ENCODE data around the gene FRMD8. TPM values are rescaled to one million over a fixed set of nuclear protein-coding genes. Genes with fewer than 3 reads are reported as not detected.

The FRMD8 gene
- total RNA-seq, 1 donor from 2014 or later: 53.3 TPM

DNA sequence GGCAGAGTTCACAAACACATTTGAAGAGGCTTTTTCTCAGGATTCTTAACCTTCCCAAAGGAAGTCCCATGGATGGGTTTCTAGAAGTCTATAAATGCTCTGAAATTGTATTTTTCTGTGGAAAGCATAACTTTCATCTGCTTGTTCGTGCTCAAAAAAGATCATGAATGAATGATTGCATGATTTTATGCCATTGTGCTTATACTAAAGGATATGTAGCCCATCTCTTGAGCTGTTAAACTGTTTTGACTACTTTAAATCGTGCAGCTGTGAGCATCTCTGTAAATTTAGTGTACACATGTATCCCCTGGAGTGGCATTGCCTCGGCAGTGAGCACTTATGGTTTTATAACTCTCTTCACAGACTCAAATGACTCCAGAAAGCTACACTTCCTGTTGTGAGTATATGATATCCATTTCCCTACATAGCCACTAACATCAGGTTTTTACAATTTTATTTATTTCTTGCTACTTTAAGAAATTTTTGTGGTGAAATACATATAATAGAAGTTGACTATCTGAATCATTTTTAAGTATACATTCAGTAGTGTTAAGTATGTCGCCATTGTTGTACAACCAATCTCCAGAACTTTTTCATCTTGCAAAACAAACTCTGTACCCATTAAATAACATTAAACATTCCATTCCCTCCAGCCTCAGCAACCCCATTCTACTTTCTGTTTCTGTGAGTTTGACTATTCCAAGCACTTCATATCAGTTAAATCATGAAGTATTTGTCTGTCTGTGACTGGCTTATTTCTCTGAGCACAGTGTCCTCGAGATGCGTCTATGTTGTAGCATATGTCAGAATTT is 44.2 kb downstream of the FRMD8 start:
- Histone ChIP-seq H3K27me3 (no peaks in the 10 kb centered on the region), H3K9me3 (no peaks in the 10 kb centered on the region), H3K27ac (peak overlapping the region; percentile 99), H3K4me3 (peak overlapping the region; percentile 48 to 96), H3K36me3 (peaks cover 0 to 34% of the 10 kb centered on the region in 2 donors), H3K4me1 (peaks cover 86% of the 10 kb centered on the region)
- intact Hi-C loops (cut with DNase I): no loop called here
- peak in 1 of 2 donors; percentile 41 for TF ChIP-seq POLR2AphosphoS5 (IDR thresholded peaks at IDR 0.05; ENCODE audit: insufficient read depth in 1 of 2, low read depth in 1 of 2)
- TF ChIP-seq, protein P1, sequence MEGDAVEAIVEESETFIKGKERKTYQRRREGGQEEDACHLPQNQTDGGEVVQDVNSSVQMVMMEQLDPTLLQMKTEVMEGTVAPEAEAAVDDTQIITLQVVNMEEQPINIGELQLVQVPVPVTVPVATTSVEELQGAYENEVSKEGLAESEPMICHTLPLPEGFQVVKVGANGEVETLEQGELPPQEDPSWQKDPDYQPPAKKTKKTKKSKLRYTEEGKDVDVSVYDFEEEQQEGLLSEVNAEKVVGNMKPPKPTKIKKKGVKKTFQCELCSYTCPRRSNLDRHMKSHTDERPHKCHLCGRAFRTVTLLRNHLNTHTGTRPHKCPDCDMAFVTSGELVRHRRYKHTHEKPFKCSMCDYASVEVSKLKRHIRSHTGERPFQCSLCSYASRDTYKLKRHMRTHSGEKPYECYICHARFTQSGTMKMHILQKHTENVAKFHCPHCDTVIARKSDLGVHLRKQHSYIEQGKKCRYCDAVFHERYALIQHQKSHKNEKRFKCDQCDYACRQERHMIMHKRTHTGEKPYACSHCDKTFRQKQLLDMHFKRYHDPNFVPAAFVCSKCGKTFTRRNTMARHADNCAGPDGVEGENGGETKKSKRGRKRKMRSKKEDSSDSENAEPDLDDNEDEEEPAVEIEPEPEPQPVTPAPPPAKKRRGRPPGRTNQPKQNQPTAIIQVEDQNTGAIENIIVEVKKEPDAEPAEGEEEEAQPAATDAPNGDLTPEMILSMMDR (IDR thresholded peaks at IDR 0.05): no peak
- DNase-seq (ENCODE audit: extremely low spot score in 2 of 2): no peak

DNA sequence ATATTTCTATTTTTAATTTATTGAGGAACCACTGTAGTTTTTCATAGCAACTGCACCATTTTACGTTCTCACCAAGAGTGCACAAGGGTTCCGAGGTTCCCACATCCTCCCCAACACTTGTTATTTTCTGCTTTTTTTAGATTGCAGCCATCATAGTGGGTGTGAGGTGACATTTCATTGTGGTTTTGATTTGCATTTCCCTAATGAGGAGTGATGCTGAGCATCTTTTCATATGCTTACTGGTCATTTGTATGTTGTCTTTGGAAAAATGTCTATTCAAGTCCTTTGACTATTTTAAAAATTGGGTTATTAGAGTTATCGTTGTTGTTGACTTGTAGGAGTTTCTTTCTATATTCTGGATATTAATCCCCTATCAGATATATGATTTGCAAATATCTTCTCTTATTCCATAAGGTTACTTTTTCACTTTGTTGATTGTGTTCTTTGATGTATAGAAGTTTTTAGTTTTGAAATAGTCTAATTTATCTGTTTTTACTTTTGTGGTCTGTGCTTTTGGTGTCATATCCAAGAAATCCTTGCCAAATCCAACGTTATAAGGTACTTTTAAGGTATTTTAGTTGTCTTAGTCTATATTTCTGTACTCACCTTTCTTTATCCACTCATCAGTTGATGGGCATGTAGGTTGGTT is 45.1 kb downstream of the FRMD8 start:
- no peaks in the 10 kb centered on the region for H3K27me3 ChIP-seq
- H3K4me3 ChIP-seq: peak overlapping the region; percentile 5 to 48
- no peak for DNase-seq (ENCODE audit: extremely low spot score in 2 of 2)
- H3K36me3 ChIP-seq: peaks cover 0 to 35% of the 10 kb centered on the region in 2 donors
- H3K9me3 ChIP-seq: no peaks in the 10 kb centered on the region
- intact Hi-C loops (cut with DNase I): no loop called here
- peak in 1 of 2 donors; percentile 49 for TF ChIP-seq POLR2AphosphoS5 (IDR thresholded peaks at IDR 0.05; ENCODE audit: insufficient read depth in 1 of 2, low read depth in 1 of 2)
- TF ChIP-seq POLR2A (IDR thresholded peaks at IDR 0.05): no peak
- peak overlapping the region; percentile 99 for H3K27ac ChIP-seq
- peaks cover 94% of the 10 kb centered on the region for H3K4me1 ChIP-seq

DNA sequence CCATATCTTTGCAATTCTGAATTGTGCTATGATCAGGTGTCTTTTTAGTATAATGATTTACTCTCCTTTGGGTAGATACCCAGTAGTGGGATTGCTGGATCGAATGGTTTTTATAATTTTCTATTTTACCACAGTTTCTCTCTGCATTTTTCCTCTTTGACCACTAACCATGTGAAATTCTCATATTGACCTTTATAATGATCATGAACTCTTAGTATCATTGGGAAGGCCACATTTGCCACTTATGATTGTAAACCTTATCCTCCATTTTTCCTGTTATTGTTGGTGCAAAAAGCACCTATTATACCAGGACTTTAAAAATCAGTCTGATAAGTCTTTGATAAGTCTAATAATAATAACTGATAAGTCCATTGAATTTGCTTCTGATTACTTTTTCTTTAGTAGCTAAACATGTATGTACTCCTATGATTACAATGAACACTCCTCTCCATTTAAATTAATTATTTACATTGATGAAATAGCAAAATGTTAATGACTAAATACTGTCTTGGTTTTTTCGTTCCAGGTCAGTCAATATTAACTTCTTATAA is 45.7 kb downstream of the FRMD8 start:
- Histone ChIP-seq H3K4me3 (peak overlapping the region in 1 of 2 donors; percentile 5), H3K36me3 (peaks cover 0 to 33% of the 10 kb centered on the region in 2 donors), H3K4me1 (peaks cover 92% of the 10 kb centered on the region), H3K9me3 (no peaks in the 10 kb centered on the region), H3K27me3 (no peaks in the 10 kb centered on the region), H3K27ac (peak overlapping the region; percentile 99)
- TF ChIP-seq POLR2AphosphoS5 (IDR thresholded peaks at IDR 0.05; ENCODE audit: insufficient read depth in 1 of 2, low read depth in 1 of 2) (no peak), POLR2A (IDR thresholded peaks at IDR 0.05) (no peak)
- TF ChIP-seq, protein P1 (IDR thresholded peaks at IDR 0.05): no peak
- intact Hi-C loops (cut with DNase I): no loop called here
- DNase-seq (ENCODE audit: extremely low spot score in 2 of 2): no peak

DNA sequence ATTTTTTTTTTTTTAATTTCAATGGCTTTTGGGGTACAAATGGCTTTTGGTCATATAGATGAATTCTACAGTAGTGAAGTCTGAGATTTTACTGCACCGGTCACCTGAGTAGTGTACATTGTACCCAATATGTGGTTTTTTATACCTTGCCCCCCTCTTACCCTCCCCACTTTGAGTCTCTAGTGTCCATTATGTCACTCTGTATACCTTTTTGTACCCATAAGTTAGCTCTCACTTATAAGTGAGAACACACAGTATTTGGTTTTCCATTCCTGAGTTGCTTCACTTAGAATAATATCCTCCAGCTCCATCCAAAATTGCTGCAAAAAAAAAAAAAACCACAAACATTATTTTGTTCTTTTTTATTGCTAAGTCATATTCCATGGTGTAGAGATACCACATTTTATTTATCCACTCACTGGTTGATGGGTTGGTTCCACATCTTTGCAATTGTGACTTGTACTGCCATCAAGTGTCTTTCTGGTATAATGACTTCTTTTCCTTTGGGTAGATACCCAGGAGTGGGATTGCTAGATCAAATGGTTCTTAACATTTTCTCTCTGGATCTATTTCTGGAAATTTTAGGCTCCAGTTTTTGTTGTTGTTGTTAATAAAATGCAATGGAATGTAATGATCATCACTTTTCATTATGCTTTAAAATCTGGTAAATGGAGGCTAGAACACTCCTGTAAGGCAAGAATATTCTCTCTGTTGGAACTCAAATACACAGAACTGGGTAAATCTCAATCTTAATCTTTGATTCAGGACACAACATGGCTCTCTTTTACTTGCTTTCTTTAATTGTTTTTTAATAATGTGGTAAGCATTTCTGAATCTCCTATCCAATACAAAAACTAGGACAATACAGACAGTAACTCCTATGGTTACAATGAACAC is 46.5 kb downstream of the FRMD8 start:
- no peaks in the 10 kb centered on the region for H3K9me3 ChIP-seq
- intact Hi-C loops (cut with DNase I): no loop called here
- no peak for DNase-seq (ENCODE audit: extremely low spot score in 2 of 2)
- H3K27me3 ChIP-seq: no peaks in the 10 kb centered on the region
- no peak overlapping the region for H3K4me3 ChIP-seq
- H3K27ac ChIP-seq: peak overlapping the region; percentile 99
- H3K36me3 ChIP-seq: peaks cover 0 to 39% of the 10 kb centered on the region in 2 donors
- H3K4me1 ChIP-seq: peaks cover 86% of the 10 kb centered on the region
- TF ChIP-seq POLR2AphosphoS5 (IDR thresholded peaks at IDR 0.05; ENCODE audit: insufficient read depth in 1 of 2, low read depth in 1 of 2): no peak
- TF ChIP-seq, protein P1 (IDR thresholded peaks at IDR 0.05): no peak
- TF ChIP-seq POLR2A (IDR thresholded peaks at IDR 0.05): no peak

DNA sequence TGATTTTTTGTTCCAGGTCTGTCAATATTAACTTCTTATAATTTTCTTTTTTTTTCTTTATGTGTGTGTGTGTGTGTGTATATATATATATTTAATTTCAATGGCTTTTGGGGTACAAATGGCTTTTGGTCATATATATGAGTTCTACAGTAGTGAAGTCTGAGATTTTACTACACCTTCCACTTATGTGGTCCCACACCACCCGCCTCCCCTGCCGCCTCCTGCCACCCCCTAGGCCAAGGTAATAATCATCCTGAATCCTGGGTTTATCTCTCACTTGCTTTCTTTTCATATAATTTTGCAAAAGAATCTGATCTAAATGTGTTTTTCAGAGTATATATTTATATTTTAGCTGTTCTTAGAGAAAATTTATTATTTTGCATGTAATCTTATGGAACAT is 47.2 kb downstream of the FRMD8 start:
- intact Hi-C loops (cut with DNase I): no loop called here
- Histone ChIP-seq H3K27ac (peak overlapping the region; percentile 65), H3K4me1 (peaks cover 86% of the 10 kb centered on the region), H3K9me3 (no peaks in the 10 kb centered on the region), H3K4me3 (no peak overlapping the region), H3K36me3 (peaks cover 0 to 45% of the 10 kb centered on the region in 2 donors), H3K27me3 (no peaks in the 10 kb centered on the region)
- TF ChIP-seq, protein P1 (IDR thresholded peaks at IDR 0.05): no peak
- TF ChIP-seq POLR2AphosphoS5 (IDR thresholded peaks at IDR 0.05; ENCODE audit: insufficient read depth in 1 of 2, low read depth in 1 of 2) (no peak), POLR2A (IDR thresholded peaks at IDR 0.05) (no peak)
- DNase-seq (ENCODE audit: extremely low spot score in 2 of 2): no peak
